ENCODE measurements around the gene CHPF.

CHPF gene

DNA sequence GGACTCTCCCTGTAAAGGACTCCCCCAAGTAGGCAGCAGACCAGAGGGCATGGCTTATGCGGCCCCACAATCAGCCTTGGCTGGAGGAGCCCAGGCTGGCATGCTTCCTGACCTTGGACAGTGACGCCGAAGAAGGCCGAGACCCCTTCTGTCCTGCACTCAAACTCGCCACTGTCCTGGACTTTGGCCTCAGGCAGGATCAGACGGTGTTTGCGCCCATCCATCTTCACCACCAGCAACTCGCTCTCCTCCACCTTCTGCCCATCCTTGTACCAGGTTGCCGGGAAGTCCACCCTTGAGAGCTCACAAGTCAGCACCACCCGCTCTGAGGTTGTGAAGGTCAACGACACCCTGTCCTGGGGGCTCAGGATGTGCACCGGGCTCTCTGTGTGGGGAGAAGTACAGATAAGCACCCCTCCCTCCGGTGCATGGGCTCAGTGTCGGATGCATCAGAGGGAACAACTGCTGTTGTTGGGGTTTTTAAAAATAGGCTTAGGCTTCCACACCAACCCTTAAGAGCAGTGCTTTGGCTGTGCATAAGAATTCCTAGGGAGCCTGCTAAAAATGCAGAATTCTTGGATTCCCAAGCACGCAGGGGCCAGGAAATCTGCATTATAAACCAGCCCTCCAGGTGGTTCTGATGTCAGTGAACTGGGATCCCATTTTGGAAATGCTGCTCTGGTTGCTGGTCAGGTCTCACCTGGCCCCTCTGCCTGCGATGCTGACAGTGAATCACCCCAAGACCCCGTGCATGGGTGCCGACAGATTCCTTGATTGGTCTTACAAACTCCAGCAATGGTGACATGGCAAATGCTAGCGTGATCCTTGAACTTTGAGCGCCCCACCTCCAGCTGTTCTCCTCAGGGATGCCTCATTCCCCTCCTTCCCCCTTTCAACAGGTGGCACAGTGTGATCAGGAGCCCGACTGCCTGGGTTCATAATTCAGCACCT, 21.8 kb upstream of the CHPF start:
- Histone ChIP-seq H3K9me3 (ENCODE audit: control insufficient read depth in 1 of 2, low read length in 2 of 2) (no peaks in the 10 kb centered on the region), H3K4me1 (ENCODE audit: control insufficient read depth in 1 of 2, insufficient read depth in 2 of 2, low read length in 2 of 2) (peaks cover 0 to 8% of the 10 kb centered on the region in 2 donors), H3K27me3 (ENCODE audit: low read depth, low read length) (no peaks in the 10 kb centered on the region), H3K36me3 (ENCODE audit: control insufficient read depth in 1 of 2, insufficient read depth in 2 of 2, low read length in 2 of 2) (peaks cover 0 to 40% of the 10 kb centered on the region in 2 donors), H3K27ac (ENCODE audit: low read length) (no peak overlapping the region), H3K4me3 (ENCODE audit: low read depth in 1 of 2, low read length in 2 of 2) (no peak overlapping the region)

DNA sequence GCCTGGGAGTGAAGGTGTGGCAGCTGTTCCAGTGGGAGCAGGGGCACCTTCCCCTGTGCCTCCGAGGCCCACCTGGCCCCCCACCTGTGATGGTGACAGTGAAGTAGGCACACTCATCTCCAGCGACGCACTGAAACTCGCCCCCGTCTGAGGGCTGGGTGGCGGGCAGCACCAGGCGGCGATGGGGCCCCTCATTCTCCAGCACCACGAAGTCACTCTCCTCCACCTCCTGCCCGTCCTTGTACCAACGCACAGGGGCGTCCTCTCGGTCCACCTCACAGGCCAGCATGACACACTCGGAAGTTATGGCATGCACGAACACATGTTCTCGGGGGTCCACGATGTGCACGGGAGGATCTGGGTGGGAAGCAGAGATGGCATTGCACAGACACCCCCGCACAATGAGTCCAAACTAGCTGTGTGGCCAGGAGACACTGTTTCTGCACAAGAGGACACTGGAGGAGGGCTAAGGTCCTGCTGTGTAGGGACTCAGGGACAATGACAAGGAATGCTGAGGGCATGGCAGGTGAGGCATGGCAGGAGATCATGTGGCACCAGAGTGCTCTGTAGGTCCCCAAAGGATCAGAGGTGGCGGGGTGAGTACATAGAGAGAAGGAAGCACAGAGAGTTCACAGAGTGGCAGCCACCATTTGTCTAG, 19.8 kb upstream of the CHPF start:
- Histone ChIP-seq H3K4me1 (ENCODE audit: control insufficient read depth in 1 of 2, insufficient read depth in 2 of 2, low read length in 2 of 2) (peaks cover 0 to 5% of the 10 kb centered on the region in 2 donors), H3K4me3 (ENCODE audit: low read depth in 1 of 2, low read length in 2 of 2) (no peak overlapping the region), H3K27ac (ENCODE audit: low read length) (no peak overlapping the region), H3K36me3 (ENCODE audit: control insufficient read depth in 1 of 2, insufficient read depth in 2 of 2, low read length in 2 of 2) (peaks cover 0 to 40% of the 10 kb centered on the region in 2 donors), H3K9me3 (ENCODE audit: control insufficient read depth in 1 of 2, low read length in 2 of 2) (no peaks in the 10 kb centered on the region), H3K27me3 (ENCODE audit: low read depth, low read length) (no peaks in the 10 kb centered on the region)

GRCh38 chr2:219562049-219563020, 18.7 kb upstream of the CHPF start:
- no peaks in the 10 kb centered on the region for H3K27me3 ChIP-seq (ENCODE audit: low read depth, low read length)
- H3K4me1 ChIP-seq (ENCODE audit: control insufficient read depth in 1 of 2, insufficient read depth in 2 of 2, low read length in 2 of 2): peaks cover 0 to 5% of the 10 kb centered on the region in 2 donors
- no peaks in the 10 kb centered on the region for H3K9me3 ChIP-seq (ENCODE audit: control insufficient read depth in 1 of 2, low read length in 2 of 2)
- H3K27ac ChIP-seq (ENCODE audit: low read length): no peak overlapping the region
- peaks cover 0 to 31% of the 10 kb centered on the region in 2 donors for H3K36me3 ChIP-seq (ENCODE audit: control insufficient read depth in 1 of 2, insufficient read depth in 2 of 2, low read length in 2 of 2)
- no peak overlapping the region for H3K4me3 ChIP-seq (ENCODE audit: low read depth in 1 of 2, low read length in 2 of 2)

- Histone ChIP-seq H3K27me3 (ENCODE audit: low read depth, low read length) (no peaks in the 10 kb centered on the region), H3K9me3 (ENCODE audit: control insufficient read depth in 1 of 2, low read length in 2 of 2) (no peaks in the 10 kb centered on the region), H3K4me3 (ENCODE audit: low read depth in 1 of 2, low read length in 2 of 2) (no peak overlapping the region), H3K4me1 (ENCODE audit: control insufficient read depth in 1 of 2, insufficient read depth in 2 of 2, low read length in 2 of 2) (peaks cover 0 to 5% of the 10 kb centered on the region in 2 donors), H3K27ac (ENCODE audit: low read length) (no peak overlapping the region), H3K36me3 (ENCODE audit: control insufficient read depth in 1 of 2, insufficient read depth in 2 of 2, low read length in 2 of 2) (peaks cover 0 to 22% of the 10 kb centered on the region in 2 donors)
Observed at GRCh38 chr2:219561179-219562048, 17.8 kb upstream of the CHPF start.

DNA sequence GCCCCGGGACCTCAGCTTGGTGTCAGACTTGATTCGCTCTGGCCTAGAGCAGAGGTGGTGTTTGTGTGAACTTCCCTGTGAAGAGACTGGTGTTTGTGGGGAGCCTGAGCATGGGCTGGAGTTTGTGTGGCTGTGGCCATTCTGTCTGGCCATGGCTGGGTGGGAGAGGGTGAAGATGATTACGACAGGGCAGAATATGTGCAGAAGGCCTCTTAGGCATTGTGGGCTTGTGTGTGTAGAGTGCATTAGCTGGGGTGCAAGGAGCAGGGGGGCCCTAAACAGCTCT, 17.2 kb upstream of the CHPF start:
- Histone ChIP-seq H3K27me3 (ENCODE audit: low read depth, low read length) (no peaks in the 10 kb centered on the region), H3K4me3 (ENCODE audit: low read depth in 1 of 2, low read length in 2 of 2) (no peak overlapping the region), H3K36me3 (ENCODE audit: control insufficient read depth in 1 of 2, insufficient read depth in 2 of 2, low read length in 2 of 2) (peaks cover 0 to 20% of the 10 kb centered on the region in 2 donors), H3K4me1 (ENCODE audit: control insufficient read depth in 1 of 2, insufficient read depth in 2 of 2, low read length in 2 of 2) (peaks cover 0 to 5% of the 10 kb centered on the region in 2 donors), H3K9me3 (ENCODE audit: control insufficient read depth in 1 of 2, low read length in 2 of 2) (no peaks in the 10 kb centered on the region), H3K27ac (ENCODE audit: low read length) (no peak overlapping the region)

DNA sequence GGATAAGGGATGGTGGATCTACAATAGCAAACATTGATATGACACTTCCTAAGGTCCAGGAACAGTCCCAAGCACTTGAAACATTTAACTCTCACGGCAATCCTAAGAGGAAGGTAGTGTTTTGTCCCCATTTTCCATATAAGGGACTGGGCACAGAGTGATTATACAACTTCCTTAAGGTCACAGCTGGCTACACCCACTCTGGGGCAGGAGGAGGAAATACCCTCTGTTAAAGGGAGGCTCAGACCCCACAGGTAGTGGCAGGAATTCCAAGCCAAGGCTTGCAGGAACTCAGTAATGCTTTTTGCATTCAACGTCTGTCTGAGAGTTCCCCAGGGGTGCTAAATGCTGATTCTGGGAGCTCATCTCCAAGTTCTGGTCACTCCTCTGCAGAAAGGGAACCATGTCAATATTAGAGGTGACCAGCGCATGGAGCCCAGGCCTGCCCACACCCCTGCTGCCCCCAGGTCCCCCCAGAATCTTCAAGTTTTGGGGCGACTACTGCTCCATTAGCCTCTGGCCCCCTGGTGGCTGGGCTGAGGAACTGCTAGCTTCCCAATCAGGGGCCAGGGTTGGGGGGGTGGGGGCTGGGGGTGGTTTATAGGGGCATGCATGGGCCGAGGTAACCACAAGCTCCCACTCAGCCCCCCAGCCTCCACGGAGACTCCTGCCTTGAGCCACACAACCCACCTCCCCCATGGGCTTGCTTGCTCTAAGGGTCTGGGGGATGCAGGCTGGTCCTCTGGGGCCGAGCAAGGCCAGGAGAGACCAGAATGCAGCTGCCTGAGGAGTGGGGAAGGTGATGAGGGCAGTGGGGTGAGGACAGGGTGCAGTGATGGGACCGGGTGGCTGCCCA, 16.7 kb upstream of the CHPF start:
- H3K27me3 ChIP-seq (ENCODE audit: low read depth, low read length): no peaks in the 10 kb centered on the region
- H3K27ac ChIP-seq (ENCODE audit: low read length): no peak overlapping the region
- H3K36me3 ChIP-seq (ENCODE audit: control insufficient read depth in 1 of 2, insufficient read depth in 2 of 2, low read length in 2 of 2): peaks cover 0 to 20% of the 10 kb centered on the region in 2 donors
- no peaks in the 10 kb centered on the region for H3K9me3 ChIP-seq (ENCODE audit: control insufficient read depth in 1 of 2, low read length in 2 of 2)
- H3K4me3 ChIP-seq (ENCODE audit: low read depth in 1 of 2, low read length in 2 of 2): no peak overlapping the region
- peaks cover 0 to 5% of the 10 kb centered on the region in 2 donors for H3K4me1 ChIP-seq (ENCODE audit: control insufficient read depth in 1 of 2, insufficient read depth in 2 of 2, low read length in 2 of 2)

DNA sequence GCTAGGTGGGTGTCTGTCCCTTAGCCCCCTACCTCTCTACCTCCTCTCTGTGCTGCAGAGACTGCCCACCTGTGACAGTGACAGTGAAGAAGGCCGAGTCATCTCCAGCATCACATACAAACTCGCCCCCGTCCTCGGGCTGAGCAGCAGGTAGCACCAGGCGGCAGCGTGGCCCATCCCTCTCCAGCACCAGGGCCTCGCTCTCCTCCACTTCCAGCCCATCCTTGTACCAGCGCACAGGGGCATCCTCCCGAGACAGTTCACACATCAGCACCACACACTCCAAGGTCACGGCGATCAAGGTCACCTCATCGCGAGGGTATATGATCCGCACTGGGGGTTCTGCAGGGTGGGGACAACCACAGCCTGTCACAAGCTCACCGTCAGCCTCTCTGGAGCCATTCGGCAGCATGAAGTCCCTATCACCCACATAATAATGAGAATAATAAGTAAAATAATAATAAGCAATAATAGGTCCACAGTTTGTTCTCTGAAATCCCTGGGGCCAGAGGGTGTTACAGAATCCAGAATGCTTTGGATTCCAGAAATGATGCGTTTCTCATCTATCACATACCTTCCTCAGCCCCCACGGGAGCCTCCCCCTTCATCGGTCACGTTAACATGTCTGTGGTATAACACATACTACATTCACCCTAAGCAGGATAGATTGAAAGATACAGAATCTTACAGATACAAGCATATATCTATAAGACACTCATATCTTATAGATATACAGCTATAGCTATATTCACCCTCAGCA, 15.7 kb upstream of the CHPF start:
- Histone ChIP-seq H3K4me1 (ENCODE audit: control insufficient read depth in 1 of 2, insufficient read depth in 2 of 2, low read length in 2 of 2) (peaks cover 0 to 5% of the 10 kb centered on the region in 2 donors), H3K36me3 (ENCODE audit: control insufficient read depth in 1 of 2, insufficient read depth in 2 of 2, low read length in 2 of 2) (peaks cover 0 to 17% of the 10 kb centered on the region in 2 donors), H3K27ac (ENCODE audit: low read length) (no peak overlapping the region), H3K4me3 (ENCODE audit: low read depth in 1 of 2, low read length in 2 of 2) (no peak overlapping the region), H3K9me3 (ENCODE audit: control insufficient read depth in 1 of 2, low read length in 2 of 2) (no peaks in the 10 kb centered on the region), H3K27me3 (ENCODE audit: low read depth, low read length) (no peaks in the 10 kb centered on the region)

DNA sequence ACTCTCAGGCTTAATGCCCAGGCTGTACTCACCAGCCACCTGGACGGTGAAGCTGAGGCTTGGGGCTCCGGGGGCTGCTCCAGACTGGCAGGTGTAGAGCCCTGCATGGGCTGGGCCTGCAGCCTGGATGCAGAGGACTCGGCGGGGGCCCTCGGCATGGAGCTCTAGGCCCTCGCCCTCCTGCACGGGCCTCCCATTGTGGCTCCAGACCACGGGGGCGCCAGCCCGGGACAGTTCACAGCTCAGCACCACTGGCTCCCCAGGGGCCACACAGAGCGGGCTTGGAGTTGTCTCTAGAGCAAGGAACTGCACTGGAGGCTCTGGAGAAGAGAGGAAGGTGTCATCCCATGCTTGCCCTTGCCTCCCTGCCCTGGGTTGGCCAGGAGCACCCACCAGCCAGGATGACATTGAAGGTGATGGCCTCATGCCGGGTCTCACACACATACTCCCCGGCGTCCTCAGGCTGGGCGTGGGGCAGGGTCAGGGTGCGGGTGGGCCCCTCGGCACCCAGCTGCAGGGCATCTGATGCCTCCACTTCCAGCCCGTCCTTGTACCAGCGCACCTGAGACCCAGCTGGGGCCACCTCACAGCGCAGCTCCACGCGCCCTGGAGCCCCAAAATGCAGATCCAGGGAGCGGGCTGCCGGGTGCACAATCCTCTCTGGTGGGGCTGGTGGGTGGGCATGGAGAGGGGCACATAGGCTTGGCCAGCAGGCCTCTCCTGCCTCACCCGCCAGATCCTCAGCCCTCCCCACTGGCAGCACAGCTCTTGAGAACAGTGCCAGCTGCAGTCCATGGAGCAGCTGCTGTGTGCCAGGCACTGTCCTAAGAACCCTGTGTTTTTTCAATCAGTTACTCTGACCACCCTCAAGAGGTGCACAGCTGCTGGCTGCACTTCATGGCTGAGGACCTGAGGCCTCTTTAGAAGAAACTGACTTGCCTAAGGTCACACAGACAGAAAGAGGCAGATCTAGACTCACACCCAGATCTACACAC, 14.5 kb upstream of the CHPF start:
- H3K27ac ChIP-seq (ENCODE audit: low read length): no peak overlapping the region
- no peaks in the 10 kb centered on the region for H3K27me3 ChIP-seq (ENCODE audit: low read depth, low read length)
- H3K36me3 ChIP-seq (ENCODE audit: control insufficient read depth in 1 of 2, insufficient read depth in 2 of 2, low read length in 2 of 2): peaks cover 0 to 8% of the 10 kb centered on the region in 2 donors

More for the DNA sequence above, 14.5 kb upstream of the CHPF start:
- Histone ChIP-seq H3K4me3 (ENCODE audit: low read depth in 1 of 2, low read length in 2 of 2) (no peak overlapping the region), H3K4me1 (ENCODE audit: control insufficient read depth in 1 of 2, insufficient read depth in 2 of 2, low read length in 2 of 2) (peaks cover 1 to 6% of the 10 kb centered on the region in 2 donors), H3K9me3 (ENCODE audit: control insufficient read depth in 1 of 2, low read length in 2 of 2) (no peaks in the 10 kb centered on the region)

Data from muscle layer of duodenum (tissue), 2 donors.